Measurements from ENCODE around the gene ADGRL3. TPM values are rescaled to one million over a fixed set of nuclear protein-coding genes. Genes with fewer than 3 reads are reported as not detected.

The ADGRL3 gene
- total and polyA plus RNA-seq, 12 donors: 2.4 to 182 (median 22.1) TPM

GRCh38 chr4:61740886-61741285 is 540.8 kb downstream of the ADGRL3 start:
- 34 to 40% (median 37%) methylated on average over 4 of the region's 4 CpGs for WGBS, 4 donors
- no peaks in the 10 kb centered on the region for H3K27me3 ChIP-seq
- peaks cover 0 to 10% of the 10 kb centered on the region in 2 donors for H3K4me1 ChIP-seq (replicated peaks in 1 of 2)
- no peaks in the 10 kb centered on the region for H3K36me3 ChIP-seq (replicated peaks in 1 of 2)
- peak overlapping the region in 1 of 5 donors; percentile 23 for H3K27ac ChIP-seq
- DNase-seq: no peak
- H3K9me3 ChIP-seq (replicated peaks in 1 of 3): no peaks in the 10 kb centered on the region
- TF ChIP-seq POLR2A (IDR thresholded peaks at IDR 0.05) (no peak), CTCF (IDR thresholded peaks at IDR 0.05) (no peak)
- H3K4me3 ChIP-seq: no peak overlapping the region
- intact Hi-C loops (cut with DNase I): no loop called here

GRCh38 chr4:61741327-61742096 is 541.4 kb downstream of the ADGRL3 start:
- H3K36me3 ChIP-seq (replicated peaks in 1 of 2): no peaks in the 10 kb centered on the region
- DNase-seq: peak; percentile 45 to 72 (median 63)
- intact Hi-C loops (cut with DNase I): no loop called here
- no peaks in the 10 kb centered on the region for H3K9me3 ChIP-seq (replicated peaks in 1 of 3)
- peaks cover 0 to 10% of the 10 kb centered on the region in 2 donors for H3K4me1 ChIP-seq (replicated peaks in 1 of 2)
- no peaks in the 10 kb centered on the region for H3K27me3 ChIP-seq
- H3K27ac ChIP-seq: peak overlapping the region in 1 of 5 donors; percentile 23
- 17 to 29% (median 25%) methylated on average over 4 of the region's 4 CpGs for WGBS, 4 donors
- H3K4me3 ChIP-seq: no peak overlapping the region
- TF ChIP-seq CTCF (IDR thresholded peaks at IDR 0.05): peak; percentile 46 to 65 (median 57)
- no peak for TF ChIP-seq POLR2A (IDR thresholded peaks at IDR 0.05)

- no peak for DNase-seq
- Histone ChIP-seq H3K4me1 (replicated peaks in 1 of 2) (no peaks in the 10 kb centered on the region), H3K9me3 (replicated peaks in 1 of 3) (no peaks in the 10 kb centered on the region), H3K27ac (no peak overlapping the region), H3K27me3 (no peaks in the 10 kb centered on the region), H3K4me3 (no peak overlapping the region), H3K36me3 (replicated peaks in 1 of 2) (no peaks in the 10 kb centered on the region)
- WGBS, 4 donors: 95 to 100% (median 98%) methylated on average over 5 of the region's 5 CpGs
- TF ChIP-seq POLR2A (IDR thresholded peaks at IDR 0.05) (no peak), CTCF (IDR thresholded peaks at IDR 0.05) (no peak)
- intact Hi-C loops (cut with DNase I): no loop called here
Observed at GRCh38 chr4:61750810-61751209, 550.7 kb downstream of the ADGRL3 start.

- no peak for DNase-seq
- no peak overlapping the region for H3K4me3 ChIP-seq
- no peaks in the 10 kb centered on the region for H3K36me3 ChIP-seq (replicated peaks in 1 of 2)
- no peaks in the 10 kb centered on the region for H3K9me3 ChIP-seq (replicated peaks in 1 of 3)
- H3K27ac ChIP-seq: no peak overlapping the region
- TF ChIP-seq POLR2A (IDR thresholded peaks at IDR 0.05) (no peak), CTCF (IDR thresholded peaks at IDR 0.05) (no peak)
- 82 to 92% (median 84%) methylated on average over 2 of the region's 2 CpGs for WGBS, 4 donors
- no peaks in the 10 kb centered on the region for H3K27me3 ChIP-seq
- no peaks in the 10 kb centered on the region for H3K4me1 ChIP-seq (replicated peaks in 1 of 2)
- intact Hi-C loops (cut with DNase I): no loop called here
Observed at GRCh38 chr4:61752617-61753016, 552.5 kb downstream of the ADGRL3 start.

Data from adrenal gland (tissue), 12 donors.